HG02610 (cell line): ENCODE measurements around the gene RBP4.
"Not testable (repeated sequence)": the region's sequence is repeated elsewhere in the genome, so short reads cannot be mapped to it uniquely, and the experiment has no call there.

Experiments used
- ATAC-seq: cut with Tn5 transposase; IDR thresholded peaks from one replicate; pipeline ENCODE4 v1.9.1; 2021; ENCODE audit warnings: mild to moderate bottlenecking, moderate library complexity; ENCODE audit not compliant: unreplicated experiment

The RBP4 gene

GRCh38 chr10:93567277-93568104 is 33.5 kb downstream of the RBP4 start:
- ATAC-seq = no peak

- ATAC-seq = no peak
These were observed 34.4 kb downstream of the RBP4 start, which contains the start of gene FFAR4 for GRCh38 chr10:93566435-93567276. FFAR4 (plus strand) TSS chr10:93566665; CDS start chr10:93566721, 56 bp downstream.

DNA sequence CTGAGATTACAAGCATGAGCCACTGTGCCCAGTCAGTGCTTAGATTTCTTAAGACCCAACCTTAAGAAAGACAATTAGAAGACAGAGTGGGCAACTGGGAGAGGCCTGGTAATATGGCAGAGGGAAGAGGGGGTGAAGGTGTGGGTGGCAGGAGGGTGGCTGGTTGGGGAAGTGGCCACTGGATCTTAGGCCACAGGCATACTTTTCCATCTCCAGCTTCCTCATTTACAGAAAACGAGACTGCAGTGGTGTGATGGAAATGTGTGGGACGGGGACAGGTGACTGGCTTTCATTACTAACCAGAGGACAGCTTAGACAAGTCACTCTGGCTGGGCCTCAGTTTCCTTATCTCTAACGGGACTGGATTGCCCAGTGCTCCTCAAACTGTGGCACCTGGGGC is 35.6 kb downstream of the RBP4 start:
- no peak for ATAC-seq

GRCh38 chr10:93560541-93560940 is 40.5 kb downstream of the RBP4 start:
- ATAC-seq = no peak

DNA sequence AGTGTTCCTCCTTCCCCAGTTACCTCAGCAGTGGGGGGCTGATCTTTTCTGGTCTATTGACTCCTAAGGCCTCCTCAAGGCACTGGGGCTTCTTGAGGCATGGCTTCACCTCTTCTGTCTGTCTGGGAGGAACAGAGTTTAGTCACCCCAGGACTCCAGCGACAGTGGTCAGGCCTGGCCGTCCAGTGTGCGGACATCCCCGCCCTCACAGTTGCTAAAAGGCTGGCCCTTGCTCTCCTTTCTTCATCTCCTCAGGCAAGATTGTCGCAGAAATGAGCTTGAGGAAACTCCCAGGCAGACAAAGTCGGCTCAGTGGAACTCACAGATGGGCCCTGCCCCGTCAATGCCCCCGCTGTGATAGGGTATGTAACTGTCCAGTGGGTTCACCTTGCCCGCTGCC is 41.5 kb downstream of the RBP4 start:
- no peak for ATAC-seq

DNA sequence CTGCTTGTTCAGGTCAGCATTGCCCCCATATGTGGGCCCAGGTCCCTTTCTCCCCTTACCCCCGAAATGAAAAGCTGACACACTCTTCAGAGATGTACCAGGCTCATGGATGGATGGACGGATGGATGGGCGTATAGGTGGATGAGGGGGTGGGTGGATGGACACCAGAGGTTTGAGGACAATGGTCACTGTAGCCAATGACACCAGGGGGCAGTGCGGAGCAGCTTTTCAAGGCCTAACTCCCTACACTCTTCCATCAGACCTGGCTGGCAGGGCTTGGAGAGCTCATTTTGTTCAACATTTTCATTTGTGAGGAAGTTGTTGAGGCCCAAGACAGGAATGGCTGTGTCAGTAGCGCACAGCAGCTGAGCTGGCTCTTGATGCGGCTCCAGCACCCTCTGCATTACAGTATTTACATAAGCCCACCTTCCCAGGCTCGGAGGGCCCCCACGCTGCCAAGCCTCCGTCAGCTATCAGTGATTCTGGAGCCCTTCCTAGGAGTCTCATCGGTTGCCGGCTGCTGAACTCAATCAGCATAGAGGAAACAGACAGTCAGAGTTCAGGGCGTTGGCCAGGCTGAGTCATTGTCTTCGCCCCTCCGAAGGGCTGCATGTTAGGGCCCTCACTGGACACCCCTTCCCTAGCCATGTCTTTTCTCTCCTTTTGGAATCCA is 46.1 kb downstream of the RBP4 start:
- no peak for ATAC-seq

DNA sequence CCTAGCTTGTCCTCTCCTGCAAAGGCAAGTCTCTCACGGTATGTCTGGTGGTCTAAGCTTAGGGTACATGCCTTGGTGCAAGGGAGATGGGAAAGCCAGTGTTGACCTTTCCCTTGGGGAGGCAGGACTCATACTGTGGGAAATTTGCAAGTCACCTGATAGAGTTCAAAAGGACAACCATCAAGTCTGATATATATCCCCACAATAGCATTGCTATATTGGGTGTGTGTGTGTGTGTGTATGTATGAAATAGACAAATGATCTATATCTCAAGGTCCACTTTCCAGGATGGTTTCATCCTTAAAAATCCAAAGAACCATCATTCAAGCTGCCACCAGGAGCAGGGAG is 46.7 kb downstream of the RBP4 start:
- ATAC-seq = no peak

DNA sequence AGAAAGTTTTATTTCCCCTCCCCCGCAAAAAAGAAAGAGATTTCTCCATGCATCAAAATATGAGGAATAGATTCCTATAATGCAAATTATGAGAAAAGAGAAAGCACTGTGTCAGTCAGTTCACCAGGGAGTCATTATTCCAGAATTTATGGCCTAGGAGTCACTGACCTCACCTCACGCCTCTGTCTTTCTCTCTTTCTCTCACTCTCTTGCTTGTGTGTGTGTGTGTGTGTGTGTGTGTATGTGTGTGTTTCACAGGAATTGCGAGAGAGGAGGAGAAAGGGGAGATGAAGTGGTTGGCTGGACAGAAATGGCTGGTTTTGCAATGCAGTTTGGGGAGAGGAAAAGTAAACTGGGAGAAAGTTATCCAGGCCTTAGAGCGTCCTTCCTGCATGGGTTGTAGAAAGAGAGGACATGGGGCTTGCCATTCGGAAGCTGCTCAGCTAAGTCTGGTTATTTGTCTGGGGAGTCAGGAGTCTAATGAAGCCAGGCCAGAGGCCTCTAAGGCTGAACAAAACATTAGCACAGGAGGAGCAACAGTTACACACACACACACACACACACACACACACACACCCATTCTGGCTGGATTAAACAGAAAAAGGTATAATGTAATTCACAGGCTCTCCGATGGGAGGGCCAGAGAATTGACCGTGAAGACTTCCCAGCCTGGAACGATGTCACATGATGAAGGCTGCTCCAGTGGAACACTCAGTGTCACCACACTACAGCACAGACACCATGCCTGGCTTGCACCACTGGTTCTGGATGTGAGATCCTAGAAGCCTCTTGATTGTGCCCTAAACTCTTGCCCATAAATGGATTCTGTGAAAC is 47.3 kb downstream of the RBP4 start:
- ATAC-seq = no peak

- ATAC-seq = no peak
These were observed 48.3 kb downstream of the RBP4 start for GRCh38 chr10:93552780-93553179.

GRCh38 chr10:93550606-93551005 is 50.4 kb downstream of the RBP4 start:
- no peak for ATAC-seq

DNA sequence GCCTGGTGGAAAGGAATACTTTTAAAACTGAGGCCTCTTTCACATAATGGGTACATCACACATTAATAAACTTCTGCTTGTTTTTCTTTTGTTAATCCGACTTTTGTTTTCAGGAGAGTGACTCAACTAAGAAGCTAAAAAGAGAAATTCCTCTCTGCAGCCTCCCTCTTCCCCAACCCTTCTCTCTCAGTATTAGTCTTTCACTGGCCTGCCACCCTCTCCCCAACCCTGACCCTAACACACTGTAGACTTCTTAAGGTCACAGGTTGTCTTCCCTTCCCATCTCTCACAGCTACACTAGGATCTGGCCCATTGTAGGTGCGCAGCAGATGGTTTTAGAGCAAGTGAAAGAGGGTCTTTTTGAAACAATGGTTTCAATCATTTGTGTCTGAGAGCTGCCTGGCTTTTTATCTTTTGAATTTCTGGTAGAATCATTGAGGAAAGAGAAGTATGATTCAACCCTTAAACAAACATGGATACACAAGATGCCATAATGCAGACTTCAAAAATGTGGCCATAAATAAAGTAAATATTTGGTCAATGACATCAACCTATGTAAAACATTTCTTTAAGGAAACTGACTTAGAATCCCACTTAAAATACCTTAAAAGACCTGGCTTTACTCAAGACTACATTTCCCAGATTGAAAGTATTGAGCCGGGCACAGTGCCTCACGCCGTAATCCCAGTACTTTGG is 52.5 kb downstream of the RBP4 start:
- no peak for ATAC-seq

GRCh38 chr10:93547522-93547921 is 53.5 kb downstream of the RBP4 start:
- ATAC-seq = no peak

DNA sequence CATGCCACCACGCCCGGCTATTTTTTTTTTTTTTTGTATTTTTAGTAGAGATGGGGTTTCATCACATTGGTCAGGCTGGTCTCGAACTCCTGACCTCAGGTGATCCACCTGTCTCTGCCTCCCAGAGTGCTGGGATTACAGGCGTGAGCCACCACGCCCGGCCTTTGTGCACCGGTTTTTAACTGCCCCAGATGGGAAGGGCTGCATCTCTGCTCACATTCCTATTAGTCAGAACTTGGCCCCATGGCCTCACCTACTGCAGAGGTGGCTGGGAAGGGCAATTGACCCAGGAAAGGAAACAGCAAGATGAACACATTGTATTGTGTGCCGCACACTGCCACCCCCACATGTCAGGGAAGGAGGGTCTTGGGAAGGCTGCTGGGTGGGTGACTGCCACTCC is 54.0 kb downstream of the RBP4 start:
- not testable (repeated sequence) for ATAC-seq

- ATAC-seq = no peak
These were observed 58.7 kb downstream of the RBP4 start for GRCh38 chr10:93542358-93542791.
